DND-41 (cell line): ENCODE results near the gene ARL17B.
"Not testable (repeated sequence)": the region's sequence is repeated elsewhere in the genome, so short reads cannot be mapped to it uniquely, and the experiment has no call there.

Source experiments
- ATAC-seq: fragments of 200-7000 bp; cut with Tn5 transposase; 3 replicates; pipeline ENCODE4 v1.9.1; 2021; ENCODE audit warnings: low read depth; ENCODE audit not compliant: insufficient read depth
- DNase-seq: peaks from one replicate; pipeline ENCODE4 v3.0.0-alpha.2; 2020
- H2AFZ ChIP-seq: 2 replicates; pipeline ENCODE4 v1.6.0; 2012; ENCODE audit warnings: low read depth, low read length
- H3K27ac ChIP-seq: 2 replicates; pipeline ENCODE4 v1.5.1; 2012; ENCODE audit warnings: low read length, inconsistent platforms
- H3K27me3 ChIP-seq: fragments of 200-600 bp; sonication (generic); 2 replicates; pipeline ENCODE4 v1.6.0; 2012; ENCODE audit warnings: low read length, mild to moderate bottlenecking, inconsistent platforms; ENCODE audit not compliant: insufficient read depth, poor library complexity
- H3K36me3 ChIP-seq: 2 replicates; pipeline ENCODE4 v1.5.1; 2012; ENCODE audit warnings: low read length, inconsistent platforms; ENCODE audit not compliant: insufficient read depth
- H3K4me1 ChIP-seq: 2 replicates; pipeline ENCODE4 v1.5.1; 2012; ENCODE audit warnings: mild to moderate bottlenecking, low read length; ENCODE audit not compliant: insufficient read depth
- H3K4me2 ChIP-seq: 2 replicates; pipeline ENCODE4 v1.6.0; 2012; ENCODE audit warnings: mild to moderate bottlenecking, moderate library complexity, low read length, inconsistent platforms; ENCODE audit not compliant: insufficient read depth
- H3K4me3 ChIP-seq, 2 experiments: fragments of 200-600 bp in 1 of 2; shearing (Covaris generic) in 1 of 2; 2 replicates each; pipeline ENCODE4 v1.5.1; 2012 to 2016; ENCODE audit warnings: inconsistent platforms in 2 of 2, low read length in 2 of 2, mild to moderate bottlenecking in 2 of 2, low read depth in 1 of 2, moderate library complexity in 1 of 2
- H3K79me2 ChIP-seq: 2 replicates; pipeline ENCODE4 v1.6.0; 2012; ENCODE audit warnings: low read length, inconsistent platforms; ENCODE audit not compliant: insufficient read depth
- H3K9ac ChIP-seq: 2 replicates; pipeline ENCODE4 v1.6.0; 2012; ENCODE audit warnings: low read depth, mild to moderate bottlenecking, inconsistent platforms, low read length, moderate library complexity
- H3K9me3 ChIP-seq: 2 replicates; pipeline ENCODE4 v1.5.1; 2012; ENCODE audit warnings: low read length, moderate library complexity, mild to moderate bottlenecking, inconsistent platforms; ENCODE audit not compliant: insufficient read depth, severe bottlenecking
- H4K20me1 ChIP-seq: 2 replicates; pipeline ENCODE4 v1.6.0; 2012; ENCODE audit warnings: low read length; ENCODE audit not compliant: insufficient read depth
- CTCF ChIP-seq: IDR thresholded peaks from 2 replicates; pipeline ENCODE4 v1.5.1; 2012; ENCODE audit warnings: borderline replicate concordance, low read length, moderate library complexity, mild to moderate bottlenecking; ENCODE audit not compliant: poor library complexity, severe bottlenecking; ENCODE audit errors: extremely low read depth

Gene ARL17B

GRCh38 chr17:46286764-46287221 is 74.8 kb downstream of the ARL17B start:
- not testable (repeated sequence) for H3K4me3 ChIP-seq, H4K20me1 ChIP-seq, H3K27ac ChIP-seq, H3K27me3 ChIP-seq, H3K4me2 ChIP-seq, H3K36me3 ChIP-seq, H3K9me3 ChIP-seq, H3K9ac ChIP-seq, H3K79me2 ChIP-seq
- DNase-seq (peak; percentile 69), ATAC-seq (peak; percentile 80)
- Histone ChIP-seq H2AFZ (peak overlapping the region; percentile 69), H3K4me1 (peaks cover 18% of the 10 kb centered on the region)
- TF ChIP-seq CTCF = peak; percentile 73

- DNase-seq, H3K36me3 ChIP-seq, H3K4me3 ChIP-seq, H3K9me3 ChIP-seq, H3K27me3 ChIP-seq, H3K27ac ChIP-seq, H3K4me1 ChIP-seq, H3K4me2 ChIP-seq, H4K20me1 ChIP-seq, ATAC-seq, H3K9ac ChIP-seq, H2AFZ ChIP-seq, H3K79me2 ChIP-seq: not testable (repeated sequence)
These were observed 76.1 kb downstream of the ARL17B start for GRCh38 chr17:46285500-46285899.

- H4K20me1 ChIP-seq, H3K9ac ChIP-seq, H3K4me2 ChIP-seq, H3K36me3 ChIP-seq, H3K4me3 ChIP-seq, H3K27me3 ChIP-seq, H3K4me1 ChIP-seq, H3K27ac ChIP-seq, H3K79me2 ChIP-seq, H2AFZ ChIP-seq, H3K9me3 ChIP-seq: not testable (repeated sequence)
- ATAC-seq (peak; percentile 78), DNase-seq (peak; percentile 49)
These were observed 77.1 kb downstream of the ARL17B start for GRCh38 chr17:46284467-46284866.

GRCh38 chr17:46282635-46283034 is 78.9 kb downstream of the ARL17B start:
- H3K79me2 ChIP-seq, H3K27ac ChIP-seq, H3K4me3 ChIP-seq, DNase-seq, H4K20me1 ChIP-seq, H3K4me2 ChIP-seq, H3K36me3 ChIP-seq, H3K9me3 ChIP-seq, H3K27me3 ChIP-seq, H2AFZ ChIP-seq, ATAC-seq, H3K4me1 ChIP-seq, H3K9ac ChIP-seq: not testable (repeated sequence)

- H3K79me2 ChIP-seq, ATAC-seq, H3K9ac ChIP-seq, H3K4me3 ChIP-seq, H3K27ac ChIP-seq, H3K27me3 ChIP-seq, H3K36me3 ChIP-seq, H3K4me2 ChIP-seq, H3K4me1 ChIP-seq, H2AFZ ChIP-seq, H4K20me1 ChIP-seq, DNase-seq, H3K9me3 ChIP-seq: not testable (repeated sequence)
These were observed 80.2 kb downstream of the ARL17B start for GRCh38 chr17:46281336-46281735.

GRCh38 chr17:46276728-46277479 is 84.7 kb downstream of the ARL17B start:
- H3K9me3 ChIP-seq, H3K4me2 ChIP-seq, H3K9ac ChIP-seq, H3K36me3 ChIP-seq, H3K79me2 ChIP-seq, H3K27me3 ChIP-seq, H2AFZ ChIP-seq, H3K27ac ChIP-seq, H3K4me3 ChIP-seq, ATAC-seq, H4K20me1 ChIP-seq, H3K4me1 ChIP-seq, DNase-seq: not testable (repeated sequence)
